Tibial nerve (tissue), 4 donors: ENCODE results near the gene DBH. TPM values are rescaled to one million over a fixed set of nuclear protein-coding genes. Genes with fewer than 3 reads are reported as not detected.

Experiments used
- DNase-seq, 2 donors: peaks; one replicate each; pipeline ENCODE4 v3.0.0-alpha.2; 2019; ENCODE audit warnings: low spot score in 2 of 2
- H3K27ac ChIP-seq, 4 donors: fragments of 200-600 bp; sonication (generic) in 3 of 4; one replicate each; pipeline ENCODE4 v1.5.1; 2017 to 2019; ENCODE audit warnings: mild to moderate bottlenecking in 1 of 4
- H3K27me3 ChIP-seq, 2 donors: fragments of 200-600 bp; sonication (generic) in 1 of 2; one replicate each; pipeline versions ENCODE4 v1.5.1 to v1.6.0; 2017 to 2019
- H3K36me3 ChIP-seq, 3 donors: fragments of 200-600 bp; sonication (generic); one replicate each; pipeline ENCODE4 v1.5.1; 2018 to 2019
- H3K4me1 ChIP-seq, 4 donors: fragments of 200-600 bp; sonication (generic) in 3 of 4; one replicate each; pipeline ENCODE4 v1.5.1; 2017 to 2019
- H3K4me3 ChIP-seq, 4 donors: fragments of 200-600 bp; sonication (generic) in 3 of 4; one replicate each; pipeline ENCODE4 v1.5.1; 2017 to 2019; ENCODE audit warnings: mild to moderate bottlenecking in 1 of 4, moderate library complexity in 1 of 4
- H3K9me3 ChIP-seq, 4 donors: fragments of 200-600 bp; sonication (generic) in 3 of 4; one replicate each; pipeline ENCODE4 v1.5.1; 2017 to 2019
- CTCF ChIP-seq, 5 experiments: fragments of 200-600 bp in 3 of 5; fragments of 450-650 bp in 2 of 5; sonication (generic) in 3 of 5; IDR thresholded peaks; one replicate each; pipeline ENCODE4 v1.5.1; 2016 to 2019; ENCODE audit warnings: antibody characterized with exemption in 5 of 5, mild to moderate bottlenecking in 3 of 5, moderate library complexity in 2 of 5
- EP300 ChIP-seq, 2 donors: sonication (generic); formaldehyde crosslinking; IDR thresholded peaks; one replicate each; pipeline ENCODE4 v1.6.1; 2017; ENCODE audit warnings: antibody characterized with exemption in 2 of 2, mild to moderate bottlenecking in 1 of 2
- POLR2A ChIP-seq, 2 donors: fragments of 450-650 bp; IDR thresholded peaks; one replicate each; pipeline ENCODE4 v1.6.1; 2017; ENCODE audit warnings: antibody characterized with exemption in 2 of 2, mild to moderate bottlenecking in 2 of 2, moderate library complexity in 2 of 2
- WGBS, 2 donors: methylation state at CpG; one replicate each; pipeline ENCODE4 v1.1.5; 2018; 5-methylcytosine and 5-hydroxymethylcytosine counted together
- total RNA-seq, 4 donors: library from RNA; depleted of rRNA; stranded (reverse); fragments of >200 nt; gene quantifications; one replicate each; pipeline ENCODE4 v1.1.0, GENCODE V29; 2016

DBH gene
- total RNA-seq, 4 donors from 2014 or later: under 0.01 to 1.2 (median 0.22) TPM; not detected in 1

GRCh38 chr9:133607381-133607780 is 28.8 kb upstream of the DBH start:
- Histone ChIP-seq H3K4me1 (peaks cover 0 to 4% (median 0%) of the 10 kb centered on the region in 4 donors), H3K36me3 (no peaks in the 10 kb centered on the region), H3K27me3 (peaks cover 0 to 74% of the 10 kb centered on the region in 2 donors), H3K9me3 (no peaks in the 10 kb centered on the region), H3K4me3 (no peak overlapping the region), H3K27ac (no peak overlapping the region)
- no peak for DNase-seq
- TF ChIP-seq POLR2A (IDR thresholded peaks at IDR 0.05): no peak
- no peak for TF ChIP-seq CTCF (IDR thresholded peaks at IDR 0.05)
- no peak for TF ChIP-seq EP300 (IDR thresholded peaks at IDR 0.05)
- WGBS, 2 donors: 32 to 41% methylated on average over 6 to 7 of the region's 7 CpGs

- DNase-seq: no peak
- no peaks in the 10 kb centered on the region for H3K36me3 ChIP-seq
- H3K27me3 ChIP-seq: peaks cover 0 to 76% of the 10 kb centered on the region in 2 donors
- H3K27ac ChIP-seq: no peak overlapping the region
- H3K4me3 ChIP-seq: no peak overlapping the region
- H3K9me3 ChIP-seq: no peaks in the 10 kb centered on the region
- H3K4me1 ChIP-seq: peaks cover 0 to 4% (median 0%) of the 10 kb centered on the region in 4 donors
- TF ChIP-seq POLR2A (IDR thresholded peaks at IDR 0.05) (no peak), EP300 (IDR thresholded peaks at IDR 0.05) (no peak), CTCF (IDR thresholded peaks at IDR 0.05) (no peak)
- WGBS, 2 donors: 78 to 84% methylated on average over 8 of the region's 8 CpGs
Observed at GRCh38 chr9:133607976-133608375, 28.2 kb upstream of the DBH start.

GRCh38 chr9:133608382-133608781 is 27.8 kb upstream of the DBH start:
- Histone ChIP-seq H3K4me1 (peaks cover 0 to 4% (median 0%) of the 10 kb centered on the region in 4 donors), H3K9me3 (no peaks in the 10 kb centered on the region), H3K27ac (no peak overlapping the region), H3K4me3 (no peak overlapping the region), H3K27me3 (peaks cover 0 to 76% of the 10 kb centered on the region in 2 donors), H3K36me3 (no peaks in the 10 kb centered on the region)
- no peak for TF ChIP-seq POLR2A (IDR thresholded peaks at IDR 0.05)
- DNase-seq: no peak
- 69 to 80% methylated on average over 7 of the region's 7 CpGs for WGBS, 2 donors

- Histone ChIP-seq H3K27ac (no peak overlapping the region), H3K27me3 (peaks cover 0 to 79% of the 10 kb centered on the region in 2 donors), H3K4me1 (peaks cover 0 to 4% (median 0%) of the 10 kb centered on the region in 4 donors), H3K4me3 (peak overlapping the region in 1 of 4 donors; percentile 13), H3K9me3 (no peaks in the 10 kb centered on the region), H3K36me3 (no peaks in the 10 kb centered on the region)
- TF ChIP-seq EP300 (IDR thresholded peaks at IDR 0.05): no peak
- TF ChIP-seq POLR2A (IDR thresholded peaks at IDR 0.05): no peak
- TF ChIP-seq CTCF (IDR thresholded peaks at IDR 0.05): no peak
- WGBS, 2 donors: 11 to 58% methylated on average over 4 to 25 of the region's 41 CpGs
- DNase-seq: no peak
Observed at GRCh38 chr9:133608889-133609288, 27.3 kb upstream of the DBH start.

GRCh38 chr9:133609311-133610098 is 26.7 kb upstream of the DBH start, which contains the start of gene FAM163B:
TSS of gene FAM163B (minus strand) at chr9:133609389. CDS start at chr9:133580223, 29,166 bp downstream.
- DNase-seq: no peak
- peak within 1 kb of the TSS in 1 of 4 donors; percentile 13 for H3K4me3 ChIP-seq
- TF ChIP-seq EP300 (IDR thresholded peaks at IDR 0.05) (no peak), CTCF (IDR thresholded peaks at IDR 0.05) (no peak), POLR2A (IDR thresholded peaks at IDR 0.05) (no peak)
- WGBS, 2 donors: 21 to 29% methylated on average over 18 to 19 of the region's 61 CpGs
- H3K9me3 ChIP-seq: no peaks in the 10 kb centered on the region
- peaks cover 0 to 4% (median 0%) of the 10 kb centered on the region in 4 donors for H3K4me1 ChIP-seq
- H3K36me3 ChIP-seq: no peaks in the 10 kb centered on the region
- H3K27me3 ChIP-seq: peaks cover 0 to 83% of the 10 kb centered on the region in 2 donors
- H3K27ac ChIP-seq: no peak within 1 kb of the TSS
